HepG2 (cell line): ENCODE measurements around the gene IFNG. TPM values are rescaled to one million over a fixed set of nuclear protein-coding genes. Genes with fewer than 3 reads are reported as not detected.

Source experiments
- ATAC-seq: fragments of 200-7000 bp; cut with Tn5 transposase; 3 replicates; pipeline ENCODE4 v1.9.1; 2020; ENCODE audit warnings: mild to moderate bottlenecking, moderate library complexity
- BruUV-seq: library from RNA; stranded (reverse); fragments of 400-500 nt; replicated peaks from 2 replicates; lab custom pipeline; 2021; lab: Mats Ljungman, UMichigan
- CTCF ChIA-PET: fragments of 300-600 bp; formaldehyde crosslinking; extraction: SDS; loops from one replicate; lab custom pipeline; 2021; ENCODE audit warnings: low total read pairs, inconsistent platforms, low intra/inter-chr PET ratio; lab: Yijun Ruan, JAX
- POLR2A ChIA-PET: fragments of 350-600 bp; sonication (Branson Sonifier 250); formaldehyde crosslinking; loops from one replicate; lab custom pipeline; 2020; ENCODE audit warnings: antibody characterized with exemption, inconsistent platforms; lab: Yijun Ruan, JAX
- DNase-seq: peaks from one replicate; pipeline ENCODE4 v3.0.0-alpha.2; 2015; ENCODE audit warnings: low spot score
- FAIRE-seq: peaks from 3 replicates; lab custom pipeline; 2011; peaks lifted over from hg19 to GRCh38; lab: Jason Lieb, UNC
- H2AFZ ChIP-seq: one replicate; pipeline ENCODE4 v1.6.1; 2011; ENCODE audit warnings: low read length, inconsistent platforms
- H3K27ac ChIP-seq: fragments of 300-600 bp; 3 replicates; pipeline ENCODE4 v1.8.0; 2011; ENCODE audit warnings: mixed run types, mild to moderate bottlenecking, mixed read lengths, low read length, inconsistent platforms; ENCODE audit not compliant: insufficient read depth; ENCODE audit errors: extremely low read length
- H3K27me3 ChIP-seq, 2 experiments: fragments of 200-600 bp in 1 of 2; 2 replicates in 1 of 2; 3 replicates in 1 of 2; pipeline versions ENCODE4 v1.6.0 to v1.8.0; 2011; ENCODE audit warnings: low read length in 2 of 2, mild to moderate bottlenecking in 2 of 2, moderate library complexity in 2 of 2, inconsistent platforms in 1 of 2; ENCODE audit not compliant: insufficient read depth in 2 of 2, control insufficient read depth in 1 of 2
- H3K36me3 ChIP-seq, 2 experiments: fragments of 200-600 bp in 1 of 2; replicated peaks in 1 of 2; 2 replicates in 1 of 2; 3 replicates in 1 of 2; pipeline versions ENCODE4 v1.5.1 to v1.8.0; 2011; ENCODE audit warnings: low read length in 2 of 2, inconsistent platforms in 1 of 2; ENCODE audit not compliant: insufficient read depth in 2 of 2, control insufficient read depth in 1 of 2
- H3K4me1 ChIP-seq: 2 replicates; pipeline ENCODE4 v1.5.1; 2012; ENCODE audit warnings: low read length, inconsistent platforms; ENCODE audit not compliant: insufficient read depth
- H3K4me2 ChIP-seq: 2 replicates; pipeline ENCODE4 v1.6.0; 2011; ENCODE audit warnings: low read depth, low read length, inconsistent platforms
- H3K4me3 ChIP-seq, 3 experiments: fragments of 200-600 bp in 1 of 3; sonication (generic), shearing (Covaris generic) in 1 of 3; replicated peaks in 1 of 3; 2 replicates each; pipeline ENCODE4 v1.5.1; 2011 to 2016; ENCODE audit warnings: low read length in 3 of 3, inconsistent platforms in 2 of 3, low read depth in 2 of 3, mild to moderate bottlenecking in 2 of 3, control low read depth in 1 of 3, mixed read lengths in 1 of 3; ENCODE audit not compliant: insufficient read depth in 1 of 3
- H3K79me2 ChIP-seq: one replicate; pipeline ENCODE4 v1.6.1; 2011; ENCODE audit warnings: low read length, inconsistent platforms; ENCODE audit not compliant: insufficient read depth
- H3K9ac ChIP-seq: 2 replicates; pipeline ENCODE4 v1.6.0; 2011; ENCODE audit warnings: mild to moderate bottlenecking, low read depth, low read length, inconsistent platforms; ENCODE audit not compliant: insufficient read depth
- H3K9me3 ChIP-seq: 2 replicates; pipeline ENCODE4 v1.5.1; 2012; ENCODE audit warnings: mild to moderate bottlenecking, low read length
- H4K20me1 ChIP-seq: 2 replicates; pipeline ENCODE4 v1.6.0; 2011; ENCODE audit warnings: inconsistent platforms, mild to moderate bottlenecking, low read length, moderate library complexity; ENCODE audit not compliant: insufficient read depth
- ATF6 ChIP-seq: sonication (generic); formaldehyde crosslinking; conservative IDR thresholded peaks from 2 replicates; pipeline ENCODE4 v1.4.0; 2020; ENCODE audit warnings: missing genetic modification reagents
- FOXO1 ChIP-seq: sonication (generic); formaldehyde crosslinking; IDR thresholded peaks from 2 replicates; pipeline ENCODE4 v1.4.0; 2020; ENCODE audit warnings: missing genetic modification reagents
- ISX ChIP-seq: sonication (generic); formaldehyde crosslinking; conservative IDR thresholded peaks from 2 replicates; pipeline ENCODE4 v1.5.0; 2020; ENCODE audit warnings: missing genetic modification reagents
- MAFG ChIP-seq: sonication (generic); formaldehyde crosslinking; IDR thresholded peaks from 2 replicates; pipeline ENCODE4 v1.5.1; 2020; ENCODE audit warnings: mild to moderate bottlenecking, missing genetic modification reagents
- NR3C1 ChIP-seq: sonication (generic); formaldehyde crosslinking; IDR thresholded peaks from 2 replicates; pipeline ENCODE4 v1.4.0; 2020; ENCODE audit warnings: missing genetic modification reagents
- PBX2 ChIP-seq: IDR thresholded peaks from 2 replicates; pipeline ENCODE4 v1.6.1; 2016; ENCODE audit warnings: control low read depth
- PHF8 ChIP-seq: sonication (generic); formaldehyde crosslinking; IDR thresholded peaks from 2 replicates; pipeline ENCODE4 v1.5.0; 2020; ENCODE audit warnings: missing genetic modification reagents
- SALL2 ChIP-seq: sonication (generic); formaldehyde crosslinking; IDR thresholded peaks from 2 replicates; pipeline ENCODE4 v1.8.1; 2023; ENCODE audit warnings: mild to moderate bottlenecking, missing genetic modification reagents, inconsistent platforms
- ZBTB43 ChIP-seq: sonication (generic); formaldehyde crosslinking; conservative IDR thresholded peaks from 2 replicates; pipeline ENCODE4 v1.4.0; 2020; ENCODE audit warnings: missing genetic modification reagents
- ZC3H4 ChIP-seq: sonication (generic); formaldehyde crosslinking; IDR thresholded peaks from 2 replicates; pipeline ENCODE4 v1.4.0; 2020; ENCODE audit warnings: missing genetic modification reagents, borderline replicate concordance
- ZFP37 ChIP-seq: sonication (generic); formaldehyde crosslinking; IDR thresholded peaks from 2 replicates; pipeline ENCODE4 v1.4.0; 2020; ENCODE audit warnings: missing genetic modification reagents, borderline replicate concordance
- ZNF609 ChIP-seq: sonication (generic); formaldehyde crosslinking; IDR thresholded peaks from 2 replicates; pipeline ENCODE4 v1.4.0; 2020; ENCODE audit warnings: mild to moderate bottlenecking, missing genetic modification reagents, borderline replicate concordance
- ZNF883 ChIP-seq: sonication (generic); formaldehyde crosslinking; IDR thresholded peaks from 2 replicates; pipeline ENCODE4 v1.5.1; 2020; ENCODE audit warnings: mild to moderate bottlenecking, missing genetic modification reagents; ENCODE audit errors: not compliant biosample characterization
- WGBS: methylation state at CpG from one replicate; pipeline ENCODE4 v1.1.6; 2017; ENCODE audit warnings: low lambda C conversion rate; 5-methylcytosine and 5-hydroxymethylcytosine counted together
- in situ Hi-C: cut with HindIII; loops from 2 replicates; pipeline ENCODE4 v1.10.0; 2017; ENCODE audit warnings: low pct_unique_long_range_greater_than_20kb; ENCODE audit not compliant: extremely low pct_ligation_motif_present
- intact Hi-C: fragments of 100-400 bp; cut with micrococcal nuclease; formaldehyde crosslinking; loops from one replicate; pipeline ENCODE4 v1.10.0; 2022; ENCODE audit not compliant: unreplicated experiment
- polyA plus RNA-seq, 8 experiments: library from polyadenylated mRNA; depleted of rRNA in 3 of 8; stranded (reverse) in 7 of 8; unstranded in 1 of 8; fragments of >200 nt; fragmentation: Illumina TruSeq in 4 of 8; extraction: Trizol in 4 of 8; gene quantifications; 2 replicates each; pipeline versions ENCODE4 v1.2.1 to v1.2.3, GENCODE V29; 2011 to 2016; ENCODE audit warnings: low read depth in 4 of 8, missing spikeins in 1 of 8, mixed read lengths in 1 of 8; ENCODE audit not compliant: insufficient read depth in 1 of 8
- total RNA-seq, 5 experiments: library from RNA; depleted of rRNA; stranded (reverse); fragments of >200 nt; fragmentation: Illumina TruSeq; extraction: Trizol; gene quantifications; 2 replicates each; pipeline ENCODE4 v1.2.3, GENCODE V29; 2016; ENCODE audit warnings: low read depth in 1 of 5
- TF ChIP-seq, protein P1 (sequence below): sonication (generic); formaldehyde crosslinking; IDR thresholded peaks from 2 replicates; pipeline ENCODE4 v1.9.0; 2022; ENCODE audit warnings: missing genetic modification reagents, mild to moderate bottlenecking, borderline replicate concordance

The IFNG gene
- total and polyA plus RNA-seq, 2 of the 13 experiments (the other 11 are each of a cell fraction or from before 2014, with no cell fraction given) = not detected

DNA sequence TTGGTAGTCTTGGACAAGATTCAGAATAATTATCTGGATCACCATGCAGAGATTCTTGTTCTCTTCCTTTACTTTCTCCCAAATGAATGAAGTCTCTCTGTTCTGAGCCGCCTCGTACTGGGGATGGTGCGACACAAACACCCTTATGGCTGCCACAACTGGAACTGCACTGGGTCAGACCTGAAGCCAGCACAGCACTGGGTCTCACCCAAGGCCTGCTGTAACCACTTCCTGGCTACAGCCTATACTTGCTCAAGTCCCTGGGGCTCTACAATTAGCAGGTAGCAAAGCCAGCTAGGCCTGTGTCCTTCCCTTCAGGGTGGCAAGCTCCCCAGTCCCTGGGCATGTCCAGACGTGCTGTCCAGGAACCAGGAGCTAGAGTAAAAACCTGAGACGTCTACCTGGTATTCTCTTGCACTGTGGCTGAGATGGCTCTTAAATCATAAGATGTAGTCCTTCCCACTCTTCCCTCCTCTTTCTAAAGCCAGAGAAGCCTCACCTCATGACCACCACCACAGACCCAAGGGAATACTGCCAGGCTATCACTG lies 27.6 kb downstream of the IFNG start:
- no TSS peak for BruUV-seq
- Histone ChIP-seq H3K27ac (no peak overlapping the region), H3K9ac (no peak overlapping the region), H3K79me2 (no peaks in the 10 kb centered on the region), H3K4me1 (no peaks in the 10 kb centered on the region), H3K4me3 (no peak overlapping the region), H4K20me1 (no peaks in the 10 kb centered on the region), H3K4me2 (no peak overlapping the region), H3K9me3 (no peaks in the 10 kb centered on the region), H2AFZ (no peak overlapping the region), H3K27me3 (no peaks in the 10 kb centered on the region), H3K36me3 (no peaks in the 10 kb centered on the region)
- FAIRE-seq = no peak
- ChIA-PET POLR2A (no interaction called here), CTCF (no interaction called here)
- in situ Hi-C loops (no loop called here), intact Hi-C loops (no loop called here)
- no peak for ATAC-seq
- no peak for DNase-seq
- 7% methylated on average over 4 of the region's 5 CpGs for WGBS
- TF ChIP-seq NR3C1 (CRISPR knock-in tag) (no peak), ISX (CRISPR knock-in tag) (no peak), PBX2 (no peak), ZNF883 (CRISPR knock-in tag) (no peak), MAFG (no peak), ZNF609 (CRISPR knock-in tag) (no peak), SALL2 (CRISPR knock-in tag) (no peak), ATF6 (CRISPR knock-in tag) (no peak), PHF8 (no peak), FOXO1 (CRISPR knock-in tag) (no peak), ZC3H4 (no peak), ZFP37 (no peak), ZBTB43 (no peak)
- TF ChIP-seq, protein P1, sequence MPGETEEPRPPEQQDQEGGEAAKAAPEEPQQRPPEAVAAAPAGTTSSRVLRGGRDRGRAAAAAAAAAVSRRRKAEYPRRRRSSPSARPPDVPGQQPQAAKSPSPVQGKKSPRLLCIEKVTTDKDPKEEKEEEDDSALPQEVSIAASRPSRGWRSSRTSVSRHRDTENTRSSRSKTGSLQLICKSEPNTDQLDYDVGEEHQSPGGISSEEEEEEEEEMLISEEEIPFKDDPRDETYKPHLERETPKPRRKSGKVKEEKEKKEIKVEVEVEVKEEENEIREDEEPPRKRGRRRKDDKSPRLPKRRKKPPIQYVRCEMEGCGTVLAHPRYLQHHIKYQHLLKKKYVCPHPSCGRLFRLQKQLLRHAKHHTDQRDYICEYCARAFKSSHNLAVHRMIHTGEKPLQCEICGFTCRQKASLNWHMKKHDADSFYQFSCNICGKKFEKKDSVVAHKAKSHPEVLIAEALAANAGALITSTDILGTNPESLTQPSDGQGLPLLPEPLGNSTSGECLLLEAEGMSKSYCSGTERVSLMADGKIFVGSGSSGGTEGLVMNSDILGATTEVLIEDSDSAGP = no peak
